GM21529 (cell line): Measurements from ENCODE around the gene COG4.

Experiments used
- ATAC-seq: cut with Tn5 transposase; IDR thresholded peaks from one replicate; pipeline ENCODE4 v1.9.1; 2021; ENCODE audit not compliant: unreplicated experiment

COG4 gene

GRCh38 chr16:70480127-70481105 is 42.9 kb downstream of the COG4 start:
- no peak for ATAC-seq

- ATAC-seq: no peak
These were observed 44.4 kb downstream of the COG4 start for GRCh38 chr16:70478912-70479341.

DNA sequence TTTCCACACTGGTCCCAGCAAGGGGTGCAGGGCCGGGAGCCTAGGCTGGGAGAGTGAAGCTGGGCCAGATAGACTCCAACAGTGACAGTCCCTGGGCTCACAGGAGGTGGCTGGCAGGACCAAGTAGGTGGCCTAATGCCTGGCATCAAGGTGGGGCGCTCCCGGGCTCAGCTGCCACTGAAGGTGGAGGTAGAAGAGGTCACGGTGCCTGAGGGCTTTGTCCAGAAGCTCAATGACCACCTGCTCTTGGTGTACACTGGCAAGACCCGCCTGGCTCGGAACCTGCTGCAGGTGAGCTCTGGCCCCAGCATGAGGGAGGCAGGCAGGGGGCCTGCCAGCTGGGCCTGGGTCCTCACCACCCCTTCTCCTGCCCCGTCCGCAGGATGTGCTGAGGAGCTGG is 45.2 kb downstream of the COG4 start:
- ATAC-seq: no peak

DNA sequence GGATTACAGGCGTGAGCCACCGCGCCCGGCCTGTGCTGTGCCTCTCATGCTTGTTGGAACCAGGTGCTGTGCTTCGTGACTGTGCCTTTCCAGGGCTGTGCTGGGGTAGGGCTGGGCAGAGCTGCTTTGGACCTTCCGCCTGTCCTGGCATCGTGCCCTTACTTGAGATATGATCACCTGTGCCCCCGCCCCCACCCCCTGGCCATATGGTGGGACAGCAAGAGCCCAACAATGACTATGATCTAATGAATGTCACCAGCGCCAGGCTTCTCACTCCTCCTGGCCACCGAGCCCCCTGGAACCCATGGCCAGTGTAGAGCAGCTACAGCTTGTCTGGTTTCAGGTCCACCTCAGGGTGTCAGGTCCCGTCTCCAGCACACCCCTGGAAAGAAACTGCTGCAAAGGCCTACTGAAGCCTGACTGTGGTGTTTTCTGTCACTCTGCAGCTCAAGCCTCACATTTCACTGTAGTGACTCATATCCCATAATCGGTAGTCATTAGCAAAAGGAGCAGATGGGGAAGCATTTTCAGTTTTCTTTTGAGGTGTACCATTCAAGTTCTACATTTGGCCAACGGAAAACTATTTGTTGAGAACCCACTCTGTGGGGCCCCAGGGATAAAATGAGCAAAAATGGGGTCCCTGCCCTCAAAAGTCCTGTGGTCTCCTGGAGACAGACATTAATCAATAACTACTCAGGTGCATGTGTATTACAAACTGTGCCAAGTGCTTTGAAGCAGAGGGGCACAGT is 46.9 kb downstream of the COG4 start:
- ATAC-seq: peak; percentile 91

- ATAC-seq: no peak
These were observed 48.1 kb downstream of the COG4 start for GRCh38 chr16:70475054-70475871.

GRCh38 chr16:70474320-70475053 is 48.9 kb downstream of the COG4 start:
- no peak for ATAC-seq

- ATAC-seq: no peak
These were observed 49.7 kb downstream of the COG4 start for GRCh38 chr16:70473446-70474319.

GRCh38 chr16:70472786-70473433 is 50.4 kb downstream of the COG4 start:
- ATAC-seq: no peak

- no peak for ATAC-seq
These were observed 52.4 kb downstream of the COG4 start for GRCh38 chr16:70470927-70471341.

DNA sequence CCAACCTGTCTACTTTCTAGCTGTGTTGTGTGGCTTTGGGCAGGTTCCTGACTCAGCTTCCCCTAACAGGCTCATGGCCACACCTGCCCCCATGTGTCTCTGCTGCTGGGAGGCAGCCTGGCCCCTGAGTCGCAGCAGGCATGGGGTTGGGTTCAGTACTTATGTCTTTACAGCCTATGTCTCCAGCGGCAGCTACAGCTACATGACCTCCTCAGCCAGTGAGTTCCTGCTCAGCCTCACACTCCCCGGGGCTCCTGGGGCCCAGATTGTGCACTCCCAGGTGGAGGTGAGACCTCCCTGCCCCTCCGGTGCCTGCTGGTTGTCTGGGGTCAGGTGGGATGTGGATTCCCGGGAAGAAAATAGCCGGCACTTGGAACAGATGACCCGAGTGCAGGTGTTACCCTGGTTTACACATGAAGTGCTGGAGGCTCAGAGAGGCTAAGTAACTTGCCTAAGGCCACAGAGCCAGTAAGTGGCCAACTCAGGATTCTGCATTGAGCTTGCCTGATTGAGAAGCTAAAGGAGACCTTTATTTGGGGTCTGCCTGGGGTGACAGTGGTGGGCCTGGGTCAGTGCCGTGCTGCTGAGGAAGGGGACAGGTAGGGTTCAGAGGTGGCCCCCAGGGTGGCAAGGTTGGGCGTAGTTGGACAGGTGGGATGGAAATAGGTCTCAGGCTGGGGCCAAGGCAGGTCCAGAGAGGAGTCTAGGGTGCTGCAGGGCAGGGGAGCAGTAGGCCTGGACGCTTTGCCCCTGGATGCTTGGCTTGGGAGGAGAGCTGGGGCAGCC is 53.0 kb downstream of the COG4 start:
- ATAC-seq: no peak

DNA sequence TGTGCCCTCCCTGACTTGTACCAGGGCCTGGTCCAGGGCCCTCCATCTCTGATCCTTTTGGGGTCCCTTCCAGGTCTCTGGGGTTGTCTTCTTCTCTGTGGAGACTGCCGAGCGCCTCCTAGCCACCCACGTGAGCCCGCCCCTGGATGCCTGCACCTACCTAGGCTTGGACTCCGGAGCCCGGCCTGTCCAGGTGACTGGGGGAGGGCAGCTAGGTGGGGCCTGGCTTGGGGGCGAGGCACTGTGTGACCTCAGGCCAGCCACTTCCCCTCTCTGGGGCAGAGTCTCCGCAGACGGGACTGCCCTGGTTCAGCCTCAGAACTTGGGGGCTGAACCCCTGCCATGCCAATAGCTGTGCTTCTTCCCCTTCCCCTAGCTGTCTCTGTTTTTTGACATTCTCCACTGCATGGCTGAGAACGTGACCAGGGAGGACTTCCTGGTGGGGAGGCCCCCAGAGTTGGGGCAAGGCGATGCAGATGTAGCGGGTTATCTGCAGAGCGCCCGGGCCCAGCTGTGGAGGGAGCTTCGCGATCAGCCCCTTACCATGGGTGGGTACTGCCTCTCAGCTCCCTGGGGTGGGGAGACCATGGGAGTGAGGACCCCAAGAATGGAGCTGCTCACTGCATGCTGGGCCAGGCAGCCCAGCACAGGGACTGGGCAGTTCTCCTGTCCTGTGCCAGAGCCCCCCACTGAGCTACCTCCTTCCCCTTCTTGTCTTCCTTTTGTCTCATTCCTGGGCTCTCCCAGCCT is 54.4 kb downstream of the COG4 start:
- ATAC-seq: no peak

- no peak for ATAC-seq
These were observed 55.7 kb downstream of the COG4 start for GRCh38 chr16:70467608-70468007.

- ATAC-seq: no peak
These were observed 56.2 kb downstream of the COG4 start for GRCh38 chr16:70467113-70467512.

DNA sequence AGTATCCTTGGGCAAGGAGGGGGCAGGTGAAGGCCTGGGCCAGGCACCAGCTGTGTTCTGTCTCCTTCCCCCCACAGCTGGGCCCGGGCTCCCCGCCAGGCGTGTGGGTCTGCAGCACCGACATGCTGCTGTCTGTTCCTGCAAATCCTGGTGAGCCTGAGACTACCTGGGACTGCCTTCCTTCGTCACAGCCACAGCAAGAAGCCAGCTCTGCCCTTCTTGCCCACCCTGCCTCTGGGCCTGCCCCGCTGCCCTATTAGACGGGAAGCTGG is 56.6 kb downstream of the COG4 start:
- no peak for ATAC-seq

DNA sequence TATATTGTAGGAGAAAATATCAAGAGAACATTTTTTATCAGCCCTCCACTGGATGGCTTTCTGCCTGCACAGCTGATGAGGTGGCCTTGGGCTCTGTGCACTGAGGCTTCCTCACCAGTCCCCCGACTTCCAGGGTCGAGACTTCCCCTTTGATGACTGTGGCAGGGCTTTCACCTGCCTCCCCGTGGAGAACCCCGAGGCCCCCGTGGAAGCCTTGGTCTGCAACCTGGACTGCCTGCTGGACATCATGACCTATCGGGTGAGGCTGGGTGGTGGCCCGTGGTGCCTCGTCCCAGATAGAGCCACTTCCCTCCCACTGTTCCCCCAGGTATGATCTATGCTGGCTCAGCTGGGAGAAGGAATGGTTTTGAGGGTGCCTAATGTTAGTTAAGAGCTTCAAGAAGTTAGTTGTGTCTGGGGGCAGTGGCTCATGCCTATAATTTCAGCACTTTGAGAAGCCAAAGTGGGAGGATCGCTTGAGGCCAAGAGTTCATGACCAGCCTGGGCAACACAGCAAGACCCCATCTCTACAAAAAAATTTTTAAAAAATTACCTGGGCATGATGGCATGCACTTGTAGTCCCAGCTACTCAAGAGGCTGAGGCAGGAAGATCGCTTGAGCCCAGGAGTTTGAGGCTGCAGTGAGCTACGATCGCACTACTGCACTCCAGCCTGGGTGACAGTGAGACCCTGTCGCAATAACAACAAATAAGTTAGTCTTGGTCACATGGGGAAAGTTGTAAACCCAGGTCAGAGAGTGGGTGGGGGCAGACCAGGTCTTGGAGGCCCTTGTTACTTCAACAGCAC is 57.2 kb downstream of the COG4 start:
- no peak for ATAC-seq

DNA sequence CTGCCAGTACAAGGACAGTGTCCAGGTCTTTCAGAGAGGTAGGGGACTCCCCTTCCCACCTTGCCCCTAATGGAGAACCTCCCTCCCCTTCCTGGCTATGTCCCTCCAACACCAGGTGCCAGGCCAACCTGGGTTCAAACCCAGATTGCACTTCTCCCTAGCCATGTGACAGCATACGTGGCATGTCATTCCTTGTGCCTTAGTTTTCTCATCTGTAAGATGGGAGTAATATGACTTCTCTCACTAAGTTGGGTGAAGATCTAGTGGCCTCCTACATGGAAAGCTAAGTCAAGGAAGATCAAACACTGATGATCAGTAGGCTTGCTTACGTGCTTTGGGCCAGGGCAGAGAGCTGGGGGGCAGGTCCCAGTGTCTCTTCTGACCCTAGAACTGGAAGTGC is 60.1 kb downstream of the COG4 start:
- no peak for ATAC-seq

- ATAC-seq: no peak
These were observed 62.6 kb downstream of the COG4 start for GRCh38 chr16:70460737-70461261.
